ENCODE results near the gene ARF1. TPM values are rescaled to one million over a fixed set of nuclear protein-coding genes. Genes with fewer than 3 reads are reported as not detected.

Gene ARF1
- total RNA-seq, 1 experiment from 2014 or later: 107 TPM

DNA sequence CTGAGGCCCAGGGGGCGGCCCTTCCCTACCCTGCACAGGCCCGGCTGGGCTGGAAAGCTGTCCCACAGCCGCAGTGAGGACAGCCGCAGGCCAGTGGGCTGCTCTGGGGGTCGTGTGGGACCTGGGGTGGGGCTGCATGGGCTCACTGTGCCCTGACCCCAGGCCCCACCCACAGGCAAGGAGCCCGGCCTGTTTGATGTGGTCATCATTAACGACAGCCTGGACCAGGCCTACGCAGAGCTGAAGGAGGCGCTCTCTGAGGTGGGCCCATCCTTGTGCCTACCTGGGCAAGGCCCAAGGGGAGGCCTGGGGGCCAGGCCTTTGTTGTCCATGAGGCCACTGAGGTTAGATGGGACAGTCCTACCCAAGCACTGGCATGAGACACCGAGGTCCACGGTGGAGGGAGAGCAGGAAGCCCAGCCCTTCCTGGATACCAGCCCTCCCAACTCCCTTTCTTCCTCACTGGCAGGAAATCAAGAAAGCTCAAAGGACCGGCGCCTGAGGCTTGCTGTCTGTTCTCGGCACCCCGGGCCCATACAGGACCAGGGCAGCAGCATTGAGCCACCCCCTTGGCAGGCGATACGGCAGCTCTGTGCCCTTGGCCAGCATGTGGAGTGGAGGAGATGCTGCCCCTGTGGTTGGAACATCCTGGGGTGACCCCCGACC, 65.8 kb downstream of the ARF1 start:
- Histone ChIP-seq H3K9ac (ENCODE audit: low read length) (no peak overlapping the region), H3K4me2 (ENCODE audit: low read depth, low read length, poor library complexity, severe bottlenecking) (no peak overlapping the region)

More for the DNA sequence above, 65.8 kb downstream of the ARF1 start:
- H3K27me3 ChIP-seq (ENCODE audit: low read length): no peaks in the 10 kb centered on the region
- no peak overlapping the region for H3K27ac ChIP-seq (ENCODE audit: low read length)
- H3K4me1 ChIP-seq (ENCODE audit: low read length): no peaks in the 10 kb centered on the region
- no peak for DNase-seq
- no peaks in the 10 kb centered on the region for H3K9me3 ChIP-seq (ENCODE audit: low read length)
- no peak overlapping the region for H2AFZ ChIP-seq (ENCODE audit: low read length)
- no peaks in the 10 kb centered on the region for H3K36me3 ChIP-seq (ENCODE audit: insufficient read depth, low read length)
- H3K4me3 ChIP-seq (ENCODE audit: low read length): no peak overlapping the region
- H4K20me1 ChIP-seq (ENCODE audit: insufficient read depth, low read depth, low read length): peaks cover 15% of the 10 kb centered on the region; the same call in 1 of the 2 replicates
- peaks cover 28% of the 10 kb centered on the region for H3K79me2 ChIP-seq (ENCODE audit: low read length)
- no peaks in the 10 kb centered on the region for H3K9me2 ChIP-seq (replicated peaks; ENCODE audit: insufficient read depth, low read length)

Small RNAs within 50 kb of the gene (small RNA-seq; reads per million reads assigned to genes)
- not detected for gene AL359510.1

Other genes starting within 250 kb of the ARF1 start
- gene WNT9A, start 134.8 kb upstream of the ARF1 start, total RNA-seq (2014; rRNA removed; shearing (Covaris generic); ENCODE audit: low replicate concordance): not detected in 2 replicates
- gene WNT3A, start 75.7 kb upstream of the ARF1 start, total RNA-seq (2014; rRNA removed; shearing (Covaris generic); ENCODE audit: low replicate concordance): not detected in 2 replicates
- 10.4 and 24.7 TPM in 2 replicates for gene C1orf35, start 20.6 kb downstream of the ARF1 start, total RNA-seq (2014; rRNA removed; shearing (Covaris generic); ENCODE audit: low replicate concordance)
- 76.6 and 79.2 TPM in 2 replicates for gene MRPL55, start 26.6 kb downstream of the ARF1 start, total RNA-seq (2014; rRNA removed; shearing (Covaris generic); ENCODE audit: low replicate concordance)
- gene GUK1, start 57.6 kb downstream of the ARF1 start, total RNA-seq (2014; rRNA removed; shearing (Covaris generic); ENCODE audit: low replicate concordance): 74.4 and 203 TPM in 2 replicates
- gene GJC2, start 67.2 kb downstream of the ARF1 start, total RNA-seq (2014; rRNA removed; shearing (Covaris generic); ENCODE audit: low replicate concordance): 0.69 TPM in 1 of 2 replicates, not detected in the other
- 3.2 and 3.6 TPM in 2 replicates for gene IBA57, start 83.1 kb downstream of the ARF1 start, total RNA-seq (2014; rRNA removed; shearing (Covaris generic); ENCODE audit: low replicate concordance)
- gene OBSCN, start 125.3 kb downstream of the ARF1 start, total RNA-seq (2014; rRNA removed; shearing (Covaris generic); ENCODE audit: low replicate concordance): 17.5 and 24.4 TPM in 2 replicates